Ovary (tissue), 9 donors: ENCODE measurements around the gene CIDEC. TPM values are rescaled to one million over a fixed set of nuclear protein-coding genes. Genes with fewer than 3 reads are reported as not detected.

Source experiments
- DNase-seq, 5 donors: peaks; one replicate each; pipeline ENCODE4 v3.0.0-alpha.2; 2019 to 2020
- H3K27ac ChIP-seq, 2 donors: fragments of 200-600 bp; one replicate each; pipeline versions ENCODE4 v1.5.1 to v1.8.0; 2019 to 2022
- H3K27me3 ChIP-seq: fragments of 200-600 bp; one replicate; pipeline ENCODE4 v1.8.0; 2022
- H3K36me3 ChIP-seq: fragments of 200-600 bp; sonication (generic); one replicate; pipeline ENCODE4 v1.5.1; 2019
- H3K4me1 ChIP-seq: one replicate; pipeline ENCODE4 v1.8.1; 2013; ENCODE audit warnings: mild to moderate bottlenecking, moderate library complexity; ENCODE audit not compliant: insufficient read depth
- H3K4me3 ChIP-seq: fragments of 200-600 bp; sonication (generic); one replicate; pipeline ENCODE4 v1.5.1; 2017
- H3K9me3 ChIP-seq, 2 donors: fragments of 200-600 bp in 1 of 2; sonication (generic) in 1 of 2; one replicate each; pipeline versions ENCODE4 v1.5.1 to v1.8.1; 2013 to 2019; ENCODE audit warnings: mild to moderate bottlenecking in 1 of 2, moderate library complexity in 1 of 2
- CTCF ChIP-seq, 3 donors: fragments of 450-650 bp in 2 of 3; fragments of 200-600 bp in 1 of 3; IDR thresholded peaks; one replicate each; pipeline versions ENCODE4 v1.5.1 to v1.8.0; 2016 to 2022; ENCODE audit warnings: antibody characterized with exemption in 3 of 3, mild to moderate bottlenecking in 1 of 3
- EP300 ChIP-seq: sonication (generic); formaldehyde crosslinking; IDR thresholded peaks from one replicate; pipeline ENCODE4 v1.6.1; 2017; ENCODE audit warnings: antibody characterized with exemption
- POLR2A ChIP-seq: fragments of 450-650 bp; IDR thresholded peaks from one replicate; pipeline ENCODE4 v1.6.1; 2017; ENCODE audit warnings: antibody characterized with exemption, mild to moderate bottlenecking, moderate library complexity
- WGBS, 3 donors: extraction: QIAGEN DNeasy Blood & Tissue Kit in 1 of 3; methylation state at CpG; one replicate each; pipeline versions ENCODE4 v1.1.5 to v1.1.7; 2013 to 2017; 5-methylcytosine and 5-hydroxymethylcytosine counted together
- intact Hi-C, 4 donors: fragments of 100-400 bp; cut with DNase I; formaldehyde crosslinking; loops; one replicate each; pipeline versions ENCODE4 v1.11.0 to v1.15.1; 2022 to 2023
- polyA plus RNA-seq, 2 donors: library from polyadenylated mRNA; stranded (reverse); fragments of 200-250 nt in 1 of 2; fragments of 350-450 nt in 1 of 2; fragmentation: Illumina TruSeq in 1 of 2; extraction: RNeasy Lipid Tissue Mini Kit (QIAGEN cat#74804) in 1 of 2; gene quantifications; one replicate each; pipeline ENCODE4 v1.2.3, GENCODE V29; 2013 to 2014
- total RNA-seq, 7 donors: library from RNA; depleted of rRNA in 2 of 7; stranded (reverse); fragments of >200 nt in 2 of 7; fragmentation: NEBNext Ultra II Directional in 3 of 7; extraction: Animal tissue kit (Norgen Biotek cat#: 25700) in 3 of 7; gene quantifications; one replicate each; pipeline versions ENCODE4 v1.1.0 to v1.2.4, GENCODE V29; 2016 to 2023
- donor health status: DM: no; HTN: no; CAD: no; lungs with moderate emphysema.
- donor health status: DM: no; HTN: no; CAD: no.
- donor health status: Bipolar disorder and iron deficiency.
- donor health status: DM: yes; HTN: yes; CAD: no.
- donor health status: DM: no; HTN: no; CAD: no.
- donor health status: DM: yes; HTN: yes; CAD: no.

CIDEC gene
- total and polyA plus RNA-seq, 9 donors = 0.23 to 3.0 (median 1.3) TPM; not detected in 5

GRCh38 chr3:9825451-9826040 is 54.5 kb downstream of the CIDEC start:
- no peak for DNase-seq
- H3K4me3 ChIP-seq = no peak overlapping the region
- H3K27ac ChIP-seq = no peak overlapping the region
- no peaks in the 10 kb centered on the region for H3K9me3 ChIP-seq
- TF ChIP-seq CTCF (IDR thresholded peaks at IDR 0.05) = no peak
- no peak for TF ChIP-seq EP300
- no peaks in the 10 kb centered on the region for H3K36me3 ChIP-seq
- intact Hi-C loops = no loop called here
- no peaks in the 10 kb centered on the region for H3K27me3 ChIP-seq
- H3K4me1 ChIP-seq = no peaks in the 10 kb centered on the region
- 55 to 75% (median 58%) methylated on average over 9 to 14 of the region's 14 CpGs for WGBS, 3 donors

DNA sequence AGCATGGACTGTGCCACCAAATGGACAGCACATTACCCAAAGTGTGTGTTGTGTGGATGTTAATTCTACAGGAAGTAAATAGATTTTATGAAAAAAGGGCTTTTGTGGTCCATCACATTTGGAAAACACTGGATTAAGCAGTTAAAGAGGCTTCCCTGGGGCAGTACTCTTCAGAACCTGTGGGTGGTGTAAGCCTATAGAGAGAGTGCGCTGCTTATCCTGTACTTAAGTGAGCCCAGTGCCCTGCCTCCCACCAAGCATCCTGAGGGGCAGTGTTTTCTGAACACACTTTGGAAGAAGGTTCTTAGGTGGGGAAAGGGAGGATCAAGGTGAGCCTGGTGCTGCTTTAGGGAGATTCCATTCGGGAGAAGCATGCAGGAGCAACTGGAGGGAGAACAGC is 59.1 kb downstream of the CIDEC start:
- no peak for DNase-seq
- Histone ChIP-seq H3K9me3 (no peaks in the 10 kb centered on the region), H3K27ac (no peak overlapping the region), H3K36me3 (no peaks in the 10 kb centered on the region), H3K4me1 (no peaks in the 10 kb centered on the region), H3K27me3 (no peaks in the 10 kb centered on the region), H3K4me3 (no peak overlapping the region)
- WGBS, 3 donors = 60 to 78% (median 74%) methylated on average over 2 of the region's 2 CpGs
- TF ChIP-seq POLR2A = no peak
- intact Hi-C loops = no loop called here

DNA sequence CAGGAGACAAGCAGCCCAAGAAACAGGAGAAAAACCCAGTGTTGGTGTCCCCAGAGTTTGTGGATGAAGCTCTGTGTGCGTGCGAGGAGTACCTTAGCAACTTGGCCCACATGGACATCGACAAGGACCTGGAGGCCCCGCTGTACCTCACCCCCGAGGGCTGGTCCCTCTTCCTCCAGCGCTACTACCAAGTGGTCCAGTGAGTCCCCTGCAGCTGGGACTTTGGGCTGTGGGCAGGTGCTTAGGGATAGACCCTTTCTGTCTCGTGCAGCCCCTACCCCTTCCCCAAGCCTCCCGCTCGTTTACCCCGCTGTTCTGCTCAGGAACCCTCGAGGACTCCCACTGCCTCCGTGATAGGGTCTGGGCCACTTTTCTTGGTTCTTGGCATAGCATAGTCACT is 59.5 kb downstream of the CIDEC start:
- Histone ChIP-seq H3K27ac (no peak overlapping the region), H3K9me3 (no peaks in the 10 kb centered on the region), H3K27me3 (no peaks in the 10 kb centered on the region), H3K4me1 (no peaks in the 10 kb centered on the region), H3K4me3 (no peak overlapping the region), H3K36me3 (no peaks in the 10 kb centered on the region)
- intact Hi-C loops = no loop called here
- WGBS, 3 donors = 86 to 94% (median 89%) methylated on average over 12 of the region's 12 CpGs
- TF ChIP-seq CTCF (IDR thresholded peaks at IDR 0.05) (no peak), EP300 (no peak), POLR2A (no peak)
- DNase-seq = no peak

DNA sequence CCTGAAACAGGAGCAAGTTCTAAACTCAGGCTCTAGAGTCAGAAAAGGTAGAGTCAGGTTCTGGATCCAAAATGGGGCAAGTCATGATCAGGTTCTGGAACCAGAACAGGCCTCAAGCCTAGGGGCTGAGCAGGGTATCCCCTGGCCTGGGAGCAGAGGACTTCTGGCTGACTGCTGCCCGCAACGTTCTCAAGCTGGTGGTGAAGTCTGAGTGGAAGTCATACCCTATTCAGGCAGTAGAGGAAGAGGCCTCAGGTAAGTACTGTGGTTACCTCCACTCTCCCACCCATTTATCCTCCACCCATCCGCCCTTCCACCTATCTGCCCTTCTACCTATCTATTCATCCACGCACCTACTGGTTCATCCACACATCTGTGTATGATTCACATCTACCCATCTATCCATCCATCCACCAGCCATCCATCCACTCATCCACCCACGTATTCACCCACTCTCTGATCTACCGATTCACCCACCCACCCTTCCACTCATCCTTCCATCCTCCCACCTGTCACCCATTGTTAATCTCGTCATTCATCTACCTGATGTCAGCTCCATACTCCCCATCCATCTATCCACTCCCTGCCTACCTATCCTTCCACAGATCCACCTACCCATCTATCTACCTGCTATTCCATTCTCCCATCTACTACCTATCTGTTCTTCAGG is 61.3 kb downstream of the CIDEC start:
- intact Hi-C loops = no loop called here
- Histone ChIP-seq H3K27me3 (no peaks in the 10 kb centered on the region), H3K4me1 (no peaks in the 10 kb centered on the region), H3K36me3 (no peaks in the 10 kb centered on the region), H3K9me3 (no peaks in the 10 kb centered on the region), H3K27ac (no peak overlapping the region), H3K4me3 (no peak overlapping the region)
- DNase-seq = no peak
- whole genome bisulfite sequencing, 3 donors = 80 to 95% (median 94%) methylated on average over 6 to 7 of the region's 7 CpGs
- TF ChIP-seq EP300 (no peak), POLR2A (no peak), CTCF (IDR thresholded peaks at IDR 0.05) (no peak)

DNA sequence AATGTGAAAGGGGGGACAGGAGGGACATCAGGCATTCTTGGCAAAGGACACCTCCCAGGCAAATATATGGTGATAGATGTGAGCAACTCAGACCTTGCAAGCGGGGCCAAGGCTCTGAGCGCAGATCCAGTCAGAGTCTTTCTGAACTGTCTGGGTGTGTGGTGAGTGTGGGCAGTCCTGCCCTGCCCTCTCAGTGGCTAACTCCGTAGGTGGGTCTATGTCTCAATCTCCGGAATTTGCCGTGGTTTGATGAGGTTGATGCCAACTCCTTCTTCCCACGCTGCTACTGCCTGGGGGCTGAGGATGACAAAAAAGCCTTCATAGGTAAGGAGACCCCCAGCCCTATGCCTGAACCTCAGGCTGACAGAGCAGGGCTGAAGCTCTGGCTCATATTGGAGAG is 62.6 kb downstream of the CIDEC start:
- Histone ChIP-seq H3K4me1 (no peaks in the 10 kb centered on the region), H3K27me3 (no peaks in the 10 kb centered on the region), H3K36me3 (no peaks in the 10 kb centered on the region), H3K4me3 (no peak overlapping the region), H3K27ac (no peak overlapping the region), H3K9me3 (no peaks in the 10 kb centered on the region)
- intact Hi-C loops = no loop called here
- no peak for DNase-seq
- 87 to 92% (median 92%) methylated on average over 6 of the region's 6 CpGs for WGBS, 3 donors
- TF ChIP-seq POLR2A (no peak), EP300 (no peak), CTCF (IDR thresholded peaks at IDR 0.05) (no peak)
